Germinal center (tissue), 1 donor: Measurements from ENCODE around the gene AGPAT1.
"Not testable (repeated sequence)": the region's sequence is repeated elsewhere in the genome, so short reads cannot be mapped to it uniquely, and the experiment has no call there.

Experiments
- DNase-seq: peaks from one replicate; pipeline ENCODE4 v3.0.0; 2012; ENCODE audit warnings: mixed read lengths, low spot score

The AGPAT1 gene

DNA sequence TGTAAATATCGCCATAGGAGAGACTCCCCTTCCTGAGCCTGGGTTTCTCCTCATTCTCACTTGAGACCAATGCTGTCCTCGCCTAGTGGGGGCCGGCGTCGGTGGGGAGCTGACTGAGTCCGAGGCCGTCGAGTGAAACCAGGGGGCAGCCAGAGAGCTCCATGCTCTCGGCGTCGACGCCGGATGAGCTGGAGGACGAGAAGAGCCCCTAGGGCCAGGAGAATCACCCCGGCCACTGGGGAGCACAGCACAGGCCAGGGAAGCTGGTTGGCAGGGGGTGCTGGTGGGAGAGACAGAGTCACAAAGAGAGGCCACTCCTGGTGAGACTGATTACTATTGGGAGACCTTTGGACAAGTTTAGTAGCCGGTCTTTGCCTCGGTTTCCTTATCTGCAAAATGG, 23.0 kb upstream of the AGPAT1 start:
- no peak for DNase-seq

DNA sequence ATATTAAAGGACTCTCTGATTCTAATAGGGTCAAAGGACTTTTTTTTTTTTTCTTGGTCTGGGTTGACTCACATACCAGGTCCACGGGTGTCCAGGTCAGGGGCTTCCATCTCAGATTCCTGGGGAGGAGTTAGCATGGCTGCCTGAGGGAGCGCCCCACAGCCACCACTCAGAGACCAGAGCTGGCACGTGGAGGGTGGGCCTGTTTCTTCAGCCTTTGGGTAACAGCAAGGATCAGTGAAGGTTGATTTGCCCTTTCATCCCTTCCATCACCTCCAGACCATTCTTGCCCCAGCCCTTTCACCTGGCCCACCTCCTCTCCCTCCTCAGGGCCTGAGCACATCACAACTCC, 22.4 kb upstream of the AGPAT1 start:
- DNase-seq, result no peak

DNA sequence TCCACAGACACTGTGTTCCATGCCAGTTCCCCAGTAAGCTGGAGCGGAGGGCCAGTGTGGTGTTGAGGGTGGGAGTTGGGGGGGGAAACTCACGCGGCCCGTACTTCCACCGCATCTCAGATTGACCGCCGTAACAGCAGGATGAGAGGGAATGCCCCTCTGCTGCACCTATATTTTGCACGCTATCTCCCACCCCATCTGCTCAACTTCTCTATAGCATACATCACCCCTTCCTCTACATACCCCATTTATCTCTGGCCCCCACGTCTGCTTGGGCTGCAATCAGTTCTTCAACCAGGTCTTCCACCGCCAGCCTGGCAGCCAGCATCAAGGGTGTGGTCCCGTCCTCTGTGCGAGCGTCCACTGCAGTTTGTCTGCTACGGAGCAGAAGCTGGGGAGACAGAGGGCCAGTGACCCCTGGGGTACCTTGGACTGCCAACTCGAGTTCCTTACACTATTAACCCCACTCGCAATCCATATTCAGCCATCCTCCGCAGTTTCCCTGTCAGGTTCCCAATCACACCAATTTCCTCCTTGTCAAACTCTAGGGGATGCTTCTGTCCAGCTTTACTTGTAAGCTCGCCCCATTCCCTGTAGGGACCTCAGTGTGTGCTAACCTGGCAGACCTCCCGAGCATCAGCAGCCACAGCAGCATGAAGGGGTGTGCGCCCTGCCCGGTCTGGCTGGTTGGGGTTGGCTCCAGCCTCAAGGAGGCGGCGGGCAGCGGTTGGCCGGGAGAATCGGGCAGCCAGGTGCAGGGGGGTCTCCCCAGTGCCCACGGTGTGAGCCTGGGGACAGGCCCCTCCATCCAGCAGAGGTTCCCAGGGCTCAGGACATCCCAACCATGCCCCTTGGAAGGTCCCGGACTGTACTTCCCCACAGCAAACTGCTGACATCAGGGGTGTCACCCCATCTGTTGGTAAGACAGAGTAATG, 21.1 kb upstream of the AGPAT1 start:
- DNase-seq, result no peak

DNA sequence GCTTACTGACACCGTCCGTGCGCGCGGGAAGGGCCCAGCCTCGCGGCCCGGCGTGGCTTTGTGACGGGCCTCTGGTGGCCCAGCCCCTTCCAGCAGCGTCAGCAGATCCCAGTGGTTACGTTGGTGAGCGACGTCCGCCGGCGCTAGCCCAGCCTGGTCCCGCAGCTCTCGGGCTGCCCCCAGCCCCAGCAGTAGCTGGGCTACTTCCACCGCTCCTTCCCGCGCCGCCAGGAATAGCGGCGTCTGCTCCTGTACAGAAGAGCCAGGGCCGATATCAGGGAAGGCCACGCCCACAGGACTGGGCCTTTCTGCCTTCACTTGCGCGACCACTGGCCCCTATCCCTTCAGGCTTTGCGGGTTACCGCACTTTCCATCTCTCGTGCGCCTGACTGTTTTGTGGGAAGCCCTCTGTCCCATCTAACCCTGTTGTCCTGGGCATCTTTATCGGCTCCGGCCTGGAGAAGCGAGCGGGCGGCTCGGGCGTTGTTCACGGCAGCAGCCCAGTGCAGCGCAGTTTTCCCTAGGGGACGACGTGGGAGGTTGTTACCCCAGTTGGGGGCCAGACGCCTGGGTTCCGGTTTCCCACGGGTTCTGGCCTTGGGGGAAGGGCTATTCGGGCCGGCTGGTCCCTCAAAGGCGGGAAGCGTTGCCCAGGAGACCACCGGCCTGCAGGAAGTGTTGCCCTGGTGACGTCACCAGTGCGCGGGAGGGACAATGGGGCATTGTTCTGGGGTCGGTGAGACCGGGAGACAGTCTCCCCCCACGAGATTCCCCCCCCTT, 20.2 kb upstream of the AGPAT1 start:
- DNase-seq, result peak; percentile 72

DNA sequence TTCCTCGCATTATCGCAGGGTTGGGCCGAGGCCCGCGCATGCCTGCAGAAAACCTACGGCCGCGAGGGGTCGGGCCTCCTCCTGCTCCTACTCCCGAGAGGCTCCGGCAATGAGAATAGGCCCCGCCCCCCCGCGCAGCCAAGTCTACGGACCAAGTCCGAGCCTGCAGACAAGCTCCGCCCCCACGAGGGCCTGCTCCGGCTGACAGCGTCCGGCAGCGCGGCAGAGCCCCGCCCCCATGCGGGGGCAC, 19.7 kb upstream of the AGPAT1 start:
- DNase-seq, result peak; percentile 96

DNA sequence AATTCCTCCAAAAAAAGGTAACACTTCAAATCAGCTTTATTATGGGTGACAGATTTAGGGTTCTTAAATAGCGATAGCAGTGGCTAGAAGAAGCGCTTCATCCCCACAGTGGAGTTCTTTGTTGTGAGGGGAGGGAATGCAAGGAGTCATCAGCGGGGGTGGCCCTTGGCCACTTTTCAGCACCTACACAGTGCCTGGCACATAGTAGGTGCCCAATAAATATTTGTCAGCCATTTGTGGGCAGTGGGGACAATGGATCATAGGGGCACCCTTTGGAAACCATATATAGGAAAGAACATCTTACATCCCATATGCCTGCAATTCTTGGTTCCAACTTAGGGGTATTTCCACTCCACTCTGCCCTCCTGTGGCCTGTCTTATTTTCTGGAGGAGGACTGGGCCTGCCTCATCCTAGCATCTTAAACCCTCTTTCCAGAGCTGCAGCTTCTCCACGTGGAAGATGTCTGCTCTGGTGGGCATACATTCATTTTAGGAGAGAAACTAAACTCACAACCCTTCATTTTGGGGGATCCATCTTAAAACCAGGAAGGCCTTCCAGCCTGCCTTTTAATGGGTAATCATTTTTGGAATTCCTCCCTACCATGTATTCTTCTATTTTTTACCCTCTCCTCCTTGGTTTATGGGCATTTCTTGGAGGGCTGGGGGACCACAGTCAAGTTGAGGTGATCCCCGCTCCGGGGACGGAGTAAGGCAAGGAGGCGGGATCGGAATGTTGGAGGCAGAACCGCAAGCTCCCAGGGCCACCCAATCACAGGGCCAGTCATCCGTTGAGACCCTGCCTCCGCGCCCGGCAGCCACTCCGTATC, 19.2 kb upstream of the AGPAT1 start:
- no peak for DNase-seq

DNA sequence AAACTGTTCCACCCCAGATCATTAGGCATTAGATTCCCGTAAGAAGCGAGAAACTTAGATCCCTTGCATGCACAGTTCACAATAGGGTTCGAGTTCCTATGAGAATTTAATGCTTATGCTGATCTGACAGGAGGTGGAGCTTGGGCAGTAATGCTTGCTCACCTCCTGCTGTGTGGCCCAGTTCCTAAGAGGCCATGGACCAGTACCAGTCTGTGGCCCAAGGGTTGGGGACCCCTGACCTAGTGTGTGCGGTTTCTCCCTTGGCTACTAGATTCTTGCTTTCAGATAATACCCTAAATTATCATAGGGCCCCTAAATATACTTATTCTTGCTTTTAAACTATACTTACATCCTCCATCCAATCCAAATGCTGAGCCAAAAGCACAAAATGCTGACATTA, 18.5 kb upstream of the AGPAT1 start:
- no peak for DNase-seq

DNA sequence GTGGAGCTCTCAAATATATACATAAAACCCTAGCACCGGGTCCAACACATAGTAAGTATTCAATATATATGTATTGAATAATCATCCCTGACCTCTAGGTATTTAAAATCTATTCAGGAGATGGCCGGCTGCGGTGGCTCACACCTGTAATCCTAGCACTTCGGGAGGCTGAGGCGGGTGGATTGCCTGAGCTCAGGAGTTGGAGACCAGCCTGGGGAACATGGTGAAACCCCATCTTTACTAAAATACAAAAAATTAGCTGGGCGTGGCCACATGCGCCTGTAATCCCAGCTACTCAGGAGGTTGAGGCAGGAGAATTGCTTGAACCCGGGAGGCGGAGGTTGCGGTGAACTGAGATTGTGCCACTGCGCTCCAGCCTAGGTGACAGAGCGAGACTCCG, 17.2 kb upstream of the AGPAT1 start:
- not testable (repeated sequence) for DNase-seq

DNA sequence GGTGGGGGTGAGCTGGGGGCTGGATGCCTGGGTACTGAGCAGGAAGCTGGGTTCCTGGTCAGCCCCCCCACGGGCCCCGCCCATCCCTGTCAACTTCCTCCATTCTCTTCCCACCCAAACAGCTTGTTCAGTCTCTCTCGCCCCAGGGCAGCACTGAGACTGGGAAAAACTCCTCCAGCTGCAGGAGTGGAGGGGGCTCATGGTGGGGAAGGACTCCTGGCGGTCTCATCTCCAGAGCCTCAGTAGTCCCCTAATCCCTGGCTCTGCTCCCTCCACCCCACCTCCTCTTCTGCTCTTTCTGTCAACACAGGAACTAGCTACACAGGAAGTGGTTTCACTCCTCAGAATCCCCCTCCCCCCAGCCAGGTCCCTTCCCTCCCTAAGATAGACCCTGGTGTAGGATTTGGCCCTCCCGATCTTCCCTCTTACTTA, 16.7 kb upstream of the AGPAT1 start, which contains the start of gene GPSM3:
Gene GPSM3, minus strand, starts transcription at position 36 of the 432 bp plus-strand sequence. CDS start 130 bp downstream, outside the sequence.
- peak; percentile 65 for DNase-seq

DNA sequence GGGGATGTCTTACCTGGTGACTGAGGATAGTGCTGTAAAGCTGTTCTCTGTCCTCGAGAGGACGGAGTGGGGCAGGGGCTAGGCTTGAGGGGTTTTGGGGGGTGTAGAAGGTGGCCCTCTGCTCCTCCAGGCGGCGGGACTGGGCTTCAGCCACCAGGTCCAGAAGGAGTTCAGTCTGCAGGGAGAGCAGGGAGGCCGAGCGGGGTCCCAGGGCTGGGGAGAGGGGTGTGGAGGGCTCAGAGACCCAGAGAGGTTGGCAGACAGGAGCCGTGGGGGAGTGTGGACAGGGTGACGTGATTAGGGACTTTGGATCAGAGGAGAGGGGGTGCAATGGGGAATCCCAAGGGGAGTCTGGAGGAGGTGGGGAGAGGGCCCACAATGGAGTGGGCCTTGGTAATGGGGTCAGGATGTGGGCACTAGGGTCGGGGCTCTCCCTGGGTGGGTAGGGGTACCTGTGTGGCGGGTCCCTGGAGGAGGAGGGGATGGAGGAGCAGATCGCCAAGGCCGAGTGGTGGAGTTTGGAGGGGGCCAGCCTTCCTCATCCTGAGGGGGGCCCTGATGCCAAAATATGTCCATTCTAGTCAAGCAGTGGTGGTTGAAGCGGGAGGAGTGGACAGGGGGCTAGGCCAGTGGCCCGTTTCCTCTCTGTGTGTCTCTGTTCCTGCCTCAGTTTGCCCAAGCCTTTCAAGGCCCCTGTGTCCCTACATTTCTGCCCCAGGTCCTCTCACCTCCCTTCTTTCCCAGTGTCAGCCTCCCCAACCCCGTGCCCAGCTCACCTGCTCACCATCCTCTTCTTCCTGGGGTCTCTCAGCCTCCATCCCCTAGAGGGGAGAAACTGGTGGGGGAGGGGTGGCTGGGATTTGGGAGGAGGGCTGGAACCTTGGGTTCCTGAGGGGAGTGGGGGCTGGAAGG, 16.1 kb upstream of the AGPAT1 start:
- no peak for DNase-seq

DNA sequence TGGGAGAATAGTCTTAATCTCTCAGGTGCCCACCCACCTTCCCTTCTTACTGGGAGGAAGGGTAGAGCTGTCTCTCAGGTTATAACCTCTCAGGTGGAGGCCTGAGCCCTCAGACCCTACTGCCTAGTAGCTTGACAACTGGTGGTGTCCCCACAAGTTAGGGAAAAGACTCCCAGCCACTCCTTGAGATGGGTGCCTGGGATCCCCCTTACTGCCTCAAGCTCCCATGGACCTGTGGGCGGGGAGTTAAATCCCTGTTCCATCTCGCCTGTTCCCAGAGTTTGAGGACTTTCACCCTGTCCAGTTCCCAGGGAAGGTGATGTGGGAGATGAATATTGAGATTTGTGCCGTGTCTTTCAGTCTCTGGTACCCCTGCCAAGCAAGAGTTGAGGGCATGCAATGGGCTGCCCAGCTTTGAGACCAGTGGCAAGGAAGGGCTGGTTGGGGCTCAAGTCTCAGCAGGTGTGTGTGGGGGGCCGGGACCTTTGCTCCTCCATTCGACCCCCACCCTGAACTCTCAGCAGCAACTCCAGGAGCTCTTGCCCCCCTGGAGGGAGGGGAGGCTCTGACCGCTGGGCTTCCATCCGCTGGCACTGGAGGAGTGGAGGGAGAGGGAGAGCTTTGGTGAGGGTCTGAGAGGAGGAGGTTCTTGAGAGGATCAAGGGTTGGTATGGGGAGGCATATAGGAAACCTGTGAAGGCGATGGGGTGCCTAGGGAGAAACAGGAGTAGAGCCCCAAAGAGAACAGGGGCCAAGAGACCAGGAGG, 15.2 kb upstream of the AGPAT1 start:
- no peak for DNase-seq

DNA sequence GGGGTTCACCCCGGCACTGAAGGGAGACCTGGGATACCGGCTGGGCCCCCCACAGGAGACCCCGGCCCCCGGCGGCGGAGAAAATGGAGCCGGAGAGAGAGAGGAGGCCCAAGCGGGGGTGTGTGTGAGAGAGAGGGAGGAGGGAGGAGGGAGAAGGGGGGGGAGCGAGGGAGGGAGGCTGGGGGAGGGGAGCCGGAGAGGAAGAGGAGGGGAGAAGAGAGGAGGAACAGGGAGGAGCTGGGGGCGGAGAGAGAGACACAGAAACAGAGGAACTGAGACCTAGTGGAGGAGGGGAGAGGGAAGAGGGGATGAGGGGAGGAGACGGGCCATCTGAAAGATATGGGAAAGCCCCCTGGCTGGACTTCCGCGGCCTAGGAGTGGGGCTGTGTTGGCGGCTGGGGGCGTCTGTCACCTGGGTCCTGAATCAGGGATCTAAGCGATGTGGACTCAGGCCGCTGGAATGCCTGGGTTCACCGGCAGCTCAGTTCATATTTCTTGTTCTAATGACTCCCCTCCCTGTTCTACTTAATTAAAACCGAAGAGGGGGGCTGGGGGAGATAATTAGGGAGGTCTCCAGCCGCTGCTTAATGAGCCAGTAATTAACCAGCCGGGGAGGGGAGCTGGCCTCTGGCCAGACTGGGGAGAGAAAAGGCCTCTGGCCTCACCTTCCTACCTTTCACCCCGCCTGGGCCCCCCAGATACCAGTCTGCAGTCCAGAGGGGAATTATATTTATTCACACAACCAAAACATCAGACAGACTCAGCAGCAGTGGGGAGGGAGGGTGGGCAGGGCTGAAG, 14.4 kb upstream of the AGPAT1 start, which contains the start of gene PBX2:
Gene PBX2, minus strand, starts transcription at position 149 of the 798 bp plus-strand sequence. CDS start 287 bp downstream, outside the sequence.
- peak; percentile 85 for DNase-seq

DNA sequence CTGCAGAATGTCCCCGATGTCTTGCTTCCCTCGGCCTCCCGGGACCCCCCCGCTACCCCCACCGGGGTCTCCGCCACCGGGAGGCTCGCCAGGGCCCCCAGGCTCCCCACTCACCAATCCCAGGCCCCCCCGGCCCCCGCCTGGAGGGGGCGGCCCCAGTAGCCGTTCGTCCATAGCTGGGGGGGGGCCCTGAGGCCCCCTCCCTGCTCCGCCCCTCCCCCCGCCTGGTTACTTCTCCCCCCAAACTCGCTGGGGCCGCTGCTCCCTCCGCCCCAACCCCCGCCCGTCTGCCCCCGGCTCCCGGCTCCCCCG, 13.8 kb upstream of the AGPAT1 start:
- DNase-seq, result no peak

DNA sequence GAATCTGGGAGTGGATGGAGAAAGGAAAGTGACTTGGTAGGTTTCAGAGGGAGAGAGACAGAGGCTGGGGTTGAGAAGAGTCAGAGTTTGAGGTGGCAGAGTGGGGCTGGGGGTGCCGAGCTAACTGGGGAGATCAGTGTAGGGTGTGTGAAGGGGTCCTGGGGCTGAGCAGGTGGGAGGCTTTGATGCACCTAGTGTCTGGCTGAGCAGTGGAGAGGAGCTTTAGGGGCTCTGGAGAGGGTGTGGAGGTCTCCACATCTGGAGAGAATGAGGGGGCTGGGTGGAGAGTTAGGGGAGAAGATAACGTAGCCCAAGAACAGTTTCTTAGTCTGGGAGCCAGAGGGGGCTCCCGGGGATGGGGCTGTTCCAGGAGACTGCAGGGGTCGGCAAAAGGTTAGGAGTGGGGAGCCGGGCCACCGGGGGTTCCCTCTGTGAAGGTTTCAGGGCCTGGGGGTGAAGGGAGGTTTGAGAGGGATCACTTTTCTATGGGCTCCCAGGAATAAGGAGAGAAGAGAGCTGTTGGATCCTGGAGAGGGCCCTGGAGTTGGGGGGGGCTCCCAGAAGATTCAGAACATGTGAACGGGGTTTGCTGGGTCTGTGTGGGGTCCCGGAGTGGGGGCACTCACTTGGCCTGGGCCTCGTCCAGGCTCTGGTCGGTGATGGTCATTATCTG, 13.3 kb upstream of the AGPAT1 start:
- no peak for DNase-seq

DNA sequence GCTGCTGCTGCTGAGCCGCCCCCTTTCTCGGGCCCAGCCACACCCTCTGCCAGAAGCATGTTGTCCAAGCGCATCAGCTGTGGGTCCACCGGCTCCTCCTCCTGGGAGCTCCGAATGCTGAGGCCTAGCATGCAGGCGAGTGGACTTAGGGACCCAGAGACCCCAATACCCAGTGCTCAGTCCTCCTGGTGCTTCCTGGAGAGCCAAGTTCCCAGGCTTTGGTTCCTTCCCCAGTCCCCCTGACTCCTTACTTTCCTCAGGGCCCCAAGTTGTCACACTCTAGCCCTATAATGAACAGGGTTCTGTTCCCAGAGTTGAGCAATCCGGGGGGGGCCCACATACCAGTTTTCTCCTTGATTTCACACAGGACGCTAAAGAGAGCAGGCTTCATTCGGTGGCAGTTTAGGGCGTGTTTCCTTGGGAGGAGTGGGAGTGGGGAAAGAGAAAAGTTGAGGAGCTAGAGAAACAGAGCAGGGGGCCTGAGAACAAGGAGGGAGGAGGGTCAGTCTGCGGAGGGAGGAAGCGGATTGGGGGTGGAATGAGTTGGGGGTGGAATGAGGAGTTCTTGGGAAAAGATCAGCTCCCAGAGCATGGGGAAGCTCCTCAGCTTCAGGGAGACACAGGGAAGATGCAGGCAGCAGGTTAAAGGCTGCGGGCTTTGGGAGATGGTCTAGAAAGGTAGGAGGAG, 12.6 kb upstream of the AGPAT1 start:
- no peak for DNase-seq

DNA sequence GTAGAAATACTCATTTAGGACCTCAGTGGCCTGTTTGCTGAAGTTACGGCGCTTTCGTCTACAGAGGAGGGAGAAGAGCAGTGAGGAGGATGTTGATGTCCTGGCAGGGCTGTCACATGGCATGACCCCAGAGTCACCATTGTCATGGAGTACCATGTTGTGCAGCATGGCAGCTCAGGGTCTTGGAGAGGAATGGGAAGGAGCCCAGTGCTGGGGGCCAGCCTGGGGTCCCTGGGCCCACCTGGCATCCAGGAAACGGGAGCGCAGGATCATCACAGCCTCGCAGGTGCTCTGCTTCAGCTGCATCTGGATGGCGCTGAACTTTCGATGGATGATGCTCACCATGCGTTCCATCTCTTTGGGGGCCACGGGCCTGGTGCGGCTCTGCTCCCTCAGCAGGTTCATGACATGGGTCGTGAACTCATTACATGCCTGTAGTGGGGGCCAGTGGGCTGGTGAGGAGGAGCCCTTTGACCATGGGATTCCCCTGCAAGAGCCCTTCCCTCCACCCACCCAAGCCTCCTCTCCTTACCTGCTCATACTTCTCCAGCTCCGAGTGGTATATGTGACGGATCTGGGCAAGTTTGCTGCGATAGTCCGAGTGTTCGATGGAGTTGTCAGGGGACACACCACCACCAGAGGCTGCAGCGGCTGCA, 12.0 kb upstream of the AGPAT1 start:
- not testable (repeated sequence) for DNase-seq

DNA sequence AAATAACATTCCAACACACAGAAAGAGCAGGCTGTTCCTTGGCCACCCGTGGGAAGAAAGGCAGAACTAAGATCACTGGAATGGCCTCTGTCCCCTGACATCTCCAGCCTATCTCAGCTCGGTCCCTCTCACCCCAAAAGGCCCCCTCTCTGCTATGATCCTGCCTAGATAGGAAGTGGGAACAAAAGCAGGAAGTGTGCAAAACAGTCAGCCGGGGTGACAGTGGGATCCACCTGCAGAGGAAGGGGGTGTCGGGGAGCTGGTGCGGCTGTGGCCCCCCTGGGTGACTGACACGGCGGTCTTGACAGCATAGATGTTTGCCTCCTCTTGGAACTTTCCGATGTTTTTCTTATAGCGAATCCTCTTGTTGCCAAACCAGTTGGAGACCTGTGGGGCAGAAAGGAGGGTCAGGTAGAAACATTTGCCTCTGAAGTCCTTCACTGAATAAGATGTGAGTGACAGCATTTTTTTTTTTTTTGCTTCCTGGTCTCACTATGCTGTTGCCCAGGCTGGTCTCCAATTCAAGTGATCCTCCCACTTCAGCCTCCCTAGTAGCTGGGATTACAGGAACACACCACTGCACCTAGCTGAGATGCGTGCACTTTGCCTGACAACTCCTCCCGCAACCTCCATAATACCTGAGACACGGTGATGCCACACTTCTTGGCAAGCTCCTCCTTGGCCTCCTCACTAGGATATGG, 11.3 kb upstream of the AGPAT1 start:
- DNase-seq, result no peak
